CD4-positive, alpha-beta T cell treated with Interleukin-17A for 4 hours (primary cell): ENCODE results near the gene RASEF.

Experiments
- DNase-seq: peaks from one replicate; pipeline ENCODE4 v3.0.0-alpha.2; 2020; ENCODE audit warnings: mixed read lengths

Gene RASEF

DNA sequence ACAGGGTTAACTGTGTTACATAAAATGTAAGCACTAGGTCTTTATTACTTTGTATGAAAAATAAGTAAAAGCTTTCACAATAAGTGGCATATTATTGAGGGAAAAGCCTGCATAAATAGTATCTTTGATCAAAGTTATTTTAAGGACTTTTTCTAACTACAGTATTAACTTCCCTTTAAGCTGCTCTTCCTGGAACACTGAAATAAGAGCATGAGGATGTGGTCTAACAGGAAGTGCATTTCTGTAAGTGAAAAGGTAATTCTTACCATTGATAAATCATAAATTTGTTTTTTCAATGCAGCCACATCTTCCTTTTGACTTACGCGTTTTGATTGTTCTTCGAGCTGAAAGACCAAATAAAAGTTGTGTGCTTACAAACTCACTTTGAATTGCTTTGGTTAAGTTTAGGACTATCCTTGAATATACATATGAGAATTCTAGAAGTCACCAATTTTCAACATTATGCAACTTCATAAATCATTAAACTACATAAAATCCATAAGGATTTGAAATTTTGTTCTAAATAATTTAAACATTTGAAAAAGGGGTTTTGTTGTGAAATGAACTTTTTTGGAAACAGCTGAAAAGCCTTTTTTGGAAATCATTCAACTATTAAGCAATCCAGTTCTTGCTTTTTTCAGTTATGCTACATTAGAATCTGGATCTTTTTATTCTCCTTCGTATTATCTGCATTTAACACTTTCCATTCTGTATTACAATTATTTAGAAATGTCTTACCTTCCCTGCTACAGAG lies 50.6 kb downstream of the RASEF start:
- DNase-seq = no peak

DNA sequence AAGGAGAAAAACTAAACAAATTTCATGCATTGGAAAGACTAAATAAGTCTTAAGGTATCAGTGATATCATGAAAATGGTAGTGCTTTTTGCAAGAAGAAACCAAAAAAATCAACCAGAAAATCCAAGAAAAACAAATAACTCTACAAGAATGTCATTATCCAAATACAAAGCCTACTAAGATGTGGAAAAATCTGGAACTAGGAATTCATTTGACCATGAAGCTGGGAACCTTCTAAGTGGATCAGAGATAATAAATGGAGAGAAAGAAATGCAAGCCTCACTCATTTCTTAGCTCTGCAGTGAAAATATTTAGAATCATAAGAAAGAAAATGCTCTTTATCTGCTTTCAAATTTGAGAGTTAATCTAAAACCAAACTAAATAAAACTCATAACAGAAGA lies 51.3 kb downstream of the RASEF start:
- no peak for DNase-seq

DNA sequence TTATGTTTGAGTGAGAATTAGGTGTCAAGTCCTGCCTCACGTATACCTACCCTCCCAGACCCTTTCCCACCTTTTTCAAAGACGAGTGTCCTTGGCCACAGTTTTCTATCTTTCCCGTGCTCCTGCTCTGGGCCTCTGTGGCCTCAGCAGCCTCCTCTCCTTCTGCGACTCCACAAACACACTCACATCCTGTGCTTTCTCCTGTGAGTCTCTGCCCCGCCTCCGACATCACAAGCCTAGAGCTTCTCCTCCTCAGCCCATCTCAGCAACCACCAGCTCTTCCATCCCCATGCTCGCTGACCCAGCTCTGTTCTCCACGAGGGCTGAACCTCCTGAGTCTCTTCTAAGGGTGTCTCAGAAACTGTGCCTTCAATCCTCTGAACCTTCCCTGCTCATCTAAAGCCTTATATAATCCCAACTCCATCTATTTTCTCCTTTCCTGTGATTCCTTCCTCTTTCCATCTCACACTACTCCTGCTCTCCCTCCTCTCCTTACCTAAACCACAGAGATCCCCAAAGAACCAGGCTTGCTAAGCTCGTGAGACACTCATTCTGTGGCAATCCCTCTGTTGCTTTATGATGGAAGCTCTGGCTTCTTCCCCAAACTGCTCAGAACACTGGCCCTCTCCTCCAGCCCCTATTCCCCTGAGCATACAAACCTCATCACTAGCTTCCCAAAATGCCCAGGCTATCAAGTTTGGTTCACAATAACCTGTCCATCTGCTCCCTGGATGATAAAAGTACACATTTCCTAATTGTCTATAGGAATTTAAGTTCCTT lies 55.2 kb downstream of the RASEF start:
- DNase-seq = no peak

DNA sequence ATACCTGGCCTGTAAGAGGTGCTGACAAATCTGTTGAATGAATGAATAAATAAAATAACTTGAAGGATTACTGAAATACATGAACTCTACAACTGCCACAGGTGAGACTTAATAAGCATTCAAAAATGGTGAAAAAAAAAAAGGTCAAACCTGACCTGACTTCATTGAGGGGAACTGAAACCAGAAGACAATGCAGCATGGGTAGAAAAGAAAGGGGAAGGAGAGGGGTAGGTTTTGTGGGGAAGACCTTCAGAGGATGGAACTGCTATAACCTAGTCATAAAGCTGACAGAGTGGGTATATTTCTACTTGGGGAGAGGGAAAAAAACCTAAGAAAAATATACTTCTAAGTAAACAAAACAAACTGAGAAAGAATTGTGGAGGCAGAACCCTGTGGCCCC lies 56.6 kb downstream of the RASEF start:
- no peak for DNase-seq

DNA sequence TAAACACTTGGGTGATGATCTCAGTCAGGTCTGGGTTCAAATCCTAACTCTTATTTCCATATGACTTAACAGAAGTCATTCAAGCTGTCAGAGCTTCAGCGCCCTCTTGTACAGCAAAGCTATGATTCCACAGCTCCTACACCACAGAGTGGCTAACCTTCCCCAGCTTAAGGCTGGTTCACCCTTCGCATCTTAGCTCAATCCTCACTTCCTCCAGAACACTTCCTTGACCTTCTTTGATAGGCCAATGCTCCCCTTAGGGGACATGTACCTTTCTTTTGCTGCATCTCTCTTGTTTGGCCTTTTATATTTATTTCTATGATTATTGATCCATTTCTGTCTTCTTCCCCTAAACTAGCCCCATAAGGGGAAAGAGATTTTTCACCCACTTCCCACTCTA lies 57.0 kb downstream of the RASEF start:
- DNase-seq = no peak

DNA sequence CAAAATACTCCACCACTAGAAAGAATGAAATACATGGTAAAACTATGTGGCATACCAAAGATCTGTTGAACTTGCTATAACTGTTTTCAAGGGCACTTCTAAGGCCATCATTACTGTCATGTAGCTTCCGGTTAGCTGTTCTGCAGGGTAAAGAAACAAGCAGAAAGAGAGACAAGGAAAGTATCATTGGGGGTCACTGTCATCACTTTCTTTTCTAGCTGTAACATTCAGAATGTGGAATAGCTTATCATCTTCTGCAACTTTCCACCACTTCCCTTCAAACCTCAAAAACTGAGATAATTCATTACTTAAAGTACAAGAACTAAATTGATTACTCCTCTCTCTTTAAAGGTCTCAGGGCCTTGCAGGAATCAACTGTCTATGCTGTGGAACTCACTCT lies 57.6 kb downstream of the RASEF start:
- DNase-seq = no peak

DNA sequence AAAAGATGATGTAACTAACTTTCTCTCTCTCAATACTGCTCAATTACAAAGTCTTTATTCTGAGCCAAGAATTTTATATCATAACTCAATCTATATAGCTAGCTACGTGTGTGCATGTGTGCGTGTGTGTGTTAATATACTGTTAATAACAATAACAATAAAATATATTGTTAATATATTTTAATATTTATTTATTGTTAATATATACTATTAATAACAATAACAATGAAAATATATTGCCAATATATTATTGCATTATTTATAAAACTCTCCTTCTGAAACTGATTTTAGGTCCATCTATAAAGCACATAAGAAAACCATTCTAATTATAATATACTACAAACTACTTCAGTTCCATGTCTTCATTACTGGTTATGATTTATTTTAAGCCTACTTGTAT lies 60.6 kb downstream of the RASEF start:
- no peak for DNase-seq

DNA sequence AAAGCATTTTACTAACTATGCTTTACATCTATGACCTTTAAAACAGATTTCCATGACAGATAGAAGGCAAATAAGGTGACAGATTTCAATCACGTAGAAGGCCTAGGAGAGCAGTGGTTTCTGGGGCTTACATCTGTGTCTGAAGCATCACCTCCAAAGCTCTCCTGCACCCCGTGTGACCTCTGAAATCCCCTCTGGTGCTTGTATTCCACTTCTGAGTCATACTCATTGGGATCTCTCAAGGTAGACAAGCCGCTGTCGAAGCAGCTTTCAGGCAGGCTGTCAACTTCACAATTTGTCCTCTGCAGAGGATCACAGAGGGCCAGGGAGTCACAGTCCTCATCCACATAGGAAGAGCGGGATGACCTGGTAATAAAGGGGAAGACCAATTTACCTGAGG lies 62.2 kb downstream of the RASEF start:
- DNase-seq = no peak

DNA sequence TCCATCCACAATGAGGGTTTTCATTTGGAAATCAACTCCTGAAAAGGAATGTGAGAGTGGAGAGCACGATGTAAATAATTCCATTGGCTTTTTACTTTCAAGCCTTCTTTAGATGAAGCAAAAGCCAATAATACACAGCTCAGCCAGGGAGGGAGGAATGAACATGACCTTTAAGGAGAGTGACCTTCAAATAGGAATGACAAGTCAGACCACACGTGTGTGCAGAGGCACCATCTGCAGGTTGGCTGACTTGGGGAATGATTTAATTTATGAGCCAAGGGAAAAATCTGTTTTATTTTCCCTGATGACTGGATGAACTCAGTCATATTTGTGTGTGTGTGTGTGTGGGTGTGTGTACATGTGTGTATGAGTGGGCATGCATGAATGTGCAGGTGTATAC lies 64.5 kb downstream of the RASEF start:
- DNase-seq = no peak

DNA sequence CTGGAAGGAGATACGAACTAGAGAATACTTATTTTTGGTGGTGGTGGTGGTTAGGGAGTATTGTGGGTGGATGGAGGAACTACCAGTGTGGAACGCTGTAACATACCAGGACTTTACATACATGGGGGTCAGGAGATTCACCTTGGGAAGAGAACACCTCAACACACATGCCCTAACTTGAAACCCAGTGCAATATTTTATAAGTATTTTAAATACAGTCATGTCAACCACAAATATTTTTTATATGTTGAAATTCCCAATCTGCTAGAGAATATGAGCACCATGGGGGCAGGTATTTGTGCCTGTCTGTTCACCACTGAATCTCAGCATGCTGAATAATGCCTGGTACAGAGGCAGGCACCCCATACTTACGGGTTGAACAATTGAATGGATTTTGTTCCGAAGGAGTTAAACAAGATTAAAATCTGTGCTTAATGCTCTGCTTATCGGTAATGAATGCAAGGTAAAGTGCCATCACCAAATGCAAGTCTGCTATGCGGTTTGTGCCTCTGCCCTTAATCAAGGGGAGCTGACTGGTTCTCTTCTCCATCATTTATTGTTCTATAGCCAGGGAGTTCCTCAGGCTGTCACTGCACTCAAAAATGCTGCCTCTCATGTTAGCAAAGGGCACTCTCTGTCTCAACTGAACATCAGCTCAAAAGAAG lies 65.3 kb downstream of the RASEF start:
- DNase-seq = no peak

DNA sequence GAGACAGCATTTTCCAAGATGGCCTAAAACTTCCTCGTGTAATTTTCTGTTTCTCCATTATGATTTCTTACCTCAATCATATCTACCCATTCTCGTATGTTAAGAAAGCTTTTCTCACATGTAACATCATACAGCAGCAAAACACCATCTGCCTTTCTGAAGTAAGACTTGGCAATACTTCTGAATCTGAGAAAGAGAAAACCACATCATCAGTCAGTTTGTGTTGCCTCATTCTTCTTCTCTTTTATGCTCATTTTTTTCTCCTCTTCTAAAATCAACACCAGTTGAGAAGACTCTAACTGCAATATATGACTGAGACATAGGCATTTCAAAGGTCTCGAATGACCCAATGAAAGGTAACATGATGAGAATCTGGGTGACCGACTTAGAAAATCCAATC lies 66.0 kb downstream of the RASEF start:
- no peak for DNase-seq

DNA sequence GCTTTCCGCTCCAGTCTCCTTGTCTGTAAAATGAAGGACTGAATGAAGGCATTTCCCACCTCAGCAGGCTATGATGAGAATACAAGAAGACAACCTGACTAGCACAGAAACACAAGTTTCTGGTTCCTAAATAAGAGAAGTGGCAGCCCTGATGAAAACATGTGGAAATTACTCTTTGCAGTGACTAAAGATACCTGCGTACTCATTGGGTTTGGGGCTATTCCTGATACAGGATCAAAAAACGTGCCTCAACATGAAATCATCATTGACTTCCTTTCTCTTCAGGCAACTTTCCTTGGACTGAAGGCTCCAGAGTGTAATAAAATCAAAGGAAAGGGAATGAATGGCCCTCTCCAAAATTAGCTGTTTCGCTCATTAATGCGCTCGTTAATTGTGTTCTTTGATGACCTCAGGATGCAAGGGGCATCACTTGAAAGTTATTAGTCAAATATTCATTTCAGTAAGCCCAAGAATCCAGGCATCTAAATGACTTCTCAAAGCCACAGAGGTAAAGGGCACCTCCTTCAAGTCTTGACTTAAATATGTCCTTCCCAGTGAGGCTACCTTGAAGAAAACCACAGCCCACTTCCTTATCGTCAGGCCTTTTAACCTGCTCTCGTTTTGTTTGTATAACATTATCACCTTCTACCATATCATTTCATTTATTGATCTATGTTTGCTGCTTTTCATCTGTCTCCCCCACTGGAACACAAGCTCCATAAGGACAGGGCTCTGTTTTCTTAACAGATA lies 68.9 kb downstream of the RASEF start:
- DNase-seq = no peak

DNA sequence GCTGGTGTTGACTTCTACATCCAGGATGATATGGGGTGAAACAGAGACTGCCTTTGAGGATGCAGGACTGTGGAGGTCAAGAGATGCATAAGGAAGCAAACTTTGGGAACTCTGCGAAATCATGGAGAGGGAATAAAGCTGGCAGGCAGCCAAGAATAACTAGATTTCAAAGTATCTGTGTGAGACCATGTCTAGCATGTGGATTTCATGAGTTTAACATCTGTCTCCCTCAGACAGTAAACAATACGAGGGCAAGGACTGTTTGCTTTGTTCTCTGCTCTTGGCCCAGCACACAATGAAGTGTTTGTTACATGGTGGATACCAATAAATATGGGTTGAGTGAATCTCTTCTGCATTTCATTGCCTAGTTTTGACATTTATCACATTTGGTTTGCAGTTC lies 71.3 kb downstream of the RASEF start:
- no peak for DNase-seq

DNA sequence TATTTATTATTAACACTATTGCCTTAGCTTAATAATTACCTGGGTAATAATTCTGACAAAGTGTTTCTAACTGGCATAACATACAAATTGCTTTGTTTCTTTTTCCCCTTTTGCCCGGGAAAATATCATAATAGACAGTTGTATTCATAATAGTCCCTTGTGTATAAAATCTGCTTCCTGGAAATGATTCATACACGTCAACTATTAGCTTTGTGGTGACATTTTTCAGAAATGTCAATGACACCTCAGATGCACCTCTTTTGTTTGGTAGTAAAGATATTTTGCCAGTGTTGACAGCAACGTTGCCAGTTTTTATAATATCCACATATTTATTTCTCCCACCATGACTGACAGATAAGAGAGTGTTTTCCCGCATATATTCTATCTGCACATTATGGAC lies 73.0 kb downstream of the RASEF start:
- DNase-seq = no peak

DNA sequence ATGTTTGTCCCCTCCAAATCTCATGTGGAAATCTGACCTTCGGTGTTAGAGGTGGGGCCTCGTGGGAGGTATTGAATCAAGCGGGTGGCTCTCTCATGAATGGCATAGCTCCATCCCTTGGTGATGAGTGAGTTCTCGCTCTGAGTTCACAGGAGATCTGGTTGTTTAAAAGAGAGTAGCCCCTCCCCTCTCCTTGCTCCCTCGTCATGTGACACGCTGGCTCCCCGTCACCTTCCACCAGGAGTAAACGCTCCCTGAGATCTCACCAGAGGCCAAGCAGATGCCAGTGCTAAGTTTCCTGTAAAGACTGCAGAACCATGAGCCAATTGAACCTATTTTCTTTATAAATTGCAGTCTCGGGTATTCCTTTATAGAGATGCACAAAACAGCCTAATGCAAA lies 74.5 kb downstream of the RASEF start:
- no peak for DNase-seq

DNA sequence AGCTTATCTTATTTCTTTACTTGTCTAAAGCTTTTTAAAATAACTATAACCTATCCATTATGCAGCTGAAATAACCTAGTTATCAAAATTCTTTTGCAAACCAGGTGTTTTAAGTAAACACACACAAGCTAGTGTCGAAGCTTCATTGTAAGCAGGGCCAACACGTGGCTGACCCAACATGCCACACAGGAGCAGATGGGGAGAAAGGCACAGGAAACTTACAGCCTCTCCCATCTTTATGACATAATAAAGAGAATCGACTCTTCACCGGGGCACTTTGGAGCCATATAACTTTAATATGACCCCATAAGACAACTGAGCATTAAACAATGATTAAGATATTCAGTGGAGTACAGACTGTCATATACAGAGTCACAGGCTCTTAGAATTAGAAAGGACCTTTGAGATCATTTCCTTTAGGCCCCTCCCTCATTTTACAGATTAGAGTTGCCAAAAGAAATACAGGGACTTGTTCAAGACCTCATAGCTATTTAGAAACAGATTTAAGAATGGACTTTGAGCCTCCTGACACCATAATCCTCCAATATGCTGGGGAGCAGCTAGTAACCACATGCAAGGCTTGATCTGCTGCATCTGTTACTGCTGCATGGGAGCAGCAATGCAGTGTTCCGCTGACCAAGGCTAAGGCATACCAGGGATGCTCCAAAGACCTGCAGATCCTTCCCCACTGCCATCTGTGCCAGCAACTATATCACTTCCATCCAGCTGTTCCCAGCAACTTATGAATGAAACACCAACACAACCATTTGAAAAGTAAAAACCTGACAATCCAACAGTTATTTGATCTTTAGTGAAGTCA lies 75.4 kb downstream of the RASEF start:
- no peak for DNase-seq

DNA sequence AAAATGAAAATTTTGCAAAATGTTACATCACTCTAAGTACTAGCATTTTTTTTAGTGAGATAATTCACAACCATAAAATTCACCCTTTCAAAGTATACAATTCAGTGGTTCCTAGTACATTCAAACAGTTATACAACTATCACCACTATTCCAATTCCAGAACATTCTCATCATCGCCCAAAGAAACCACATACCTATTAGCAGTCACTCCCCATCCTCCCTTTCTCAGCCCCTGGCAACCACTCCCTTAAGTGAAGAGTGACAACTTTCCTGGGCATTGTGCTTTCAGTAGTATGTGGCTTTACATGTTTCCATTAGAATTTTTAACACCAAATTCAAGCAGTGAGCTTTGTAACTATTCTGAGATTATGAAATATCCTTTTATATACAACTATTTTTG lies 81.4 kb downstream of the RASEF start:
- DNase-seq = no peak

DNA sequence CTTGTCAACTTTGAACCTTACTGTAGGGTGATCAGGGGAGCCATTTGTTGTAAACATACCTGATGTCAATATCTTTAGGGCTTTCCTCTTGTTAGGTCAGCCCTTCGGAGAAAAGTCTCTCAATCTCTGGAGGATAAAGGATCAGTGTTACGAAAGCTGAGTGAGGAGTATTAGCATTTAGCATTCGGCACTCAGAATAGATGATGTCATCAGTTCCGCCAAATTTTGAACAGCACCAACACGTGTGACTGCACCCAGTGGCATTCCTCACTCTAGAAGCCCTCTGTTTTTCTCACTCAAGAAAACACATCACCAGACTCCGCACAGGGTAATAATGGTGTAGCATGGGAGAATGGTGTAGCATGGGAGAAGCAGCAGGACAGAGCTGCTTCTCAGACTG lies 87.8 kb downstream of the RASEF start:
- no peak for DNase-seq

DNA sequence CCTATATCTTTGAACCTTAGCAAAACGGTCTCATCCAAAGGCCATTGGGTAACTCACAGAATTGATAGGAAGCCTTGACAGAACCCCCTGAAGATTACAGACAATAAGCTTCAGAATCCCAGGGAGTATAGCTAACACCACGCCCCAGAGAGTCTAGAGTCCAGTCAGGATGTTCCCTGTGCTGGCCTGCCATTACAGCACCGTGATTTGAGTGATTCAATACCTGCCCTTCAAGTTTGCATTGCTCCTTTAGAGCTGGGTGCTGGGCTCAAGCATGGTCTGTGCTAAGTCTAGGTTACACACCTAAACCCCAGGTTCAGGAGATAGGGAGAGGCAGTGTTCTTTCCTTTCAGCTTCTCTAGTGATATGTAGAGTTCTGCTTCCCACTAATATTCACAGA lies 90.5 kb downstream of the RASEF start:
- DNase-seq = no peak

DNA sequence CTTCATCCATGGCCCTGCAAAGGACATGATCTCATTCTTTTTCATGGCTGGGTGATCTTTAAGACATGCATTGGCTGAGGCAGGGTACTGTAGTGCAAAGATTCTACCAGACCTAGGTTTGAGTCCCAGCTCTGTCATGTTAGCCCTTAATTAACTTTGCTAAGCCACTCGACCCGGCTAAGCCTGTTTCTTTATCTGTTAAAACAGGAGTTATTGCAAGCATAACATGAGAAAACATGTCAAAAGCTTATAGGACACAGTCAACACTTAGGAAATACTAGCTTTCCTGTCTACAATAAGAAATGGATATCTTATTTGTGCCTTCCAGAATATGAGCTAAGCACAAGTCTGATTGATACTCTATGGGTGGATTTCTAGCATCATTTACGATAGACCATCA lies 92.6 kb downstream of the RASEF start:
- no peak for DNase-seq

DNA sequence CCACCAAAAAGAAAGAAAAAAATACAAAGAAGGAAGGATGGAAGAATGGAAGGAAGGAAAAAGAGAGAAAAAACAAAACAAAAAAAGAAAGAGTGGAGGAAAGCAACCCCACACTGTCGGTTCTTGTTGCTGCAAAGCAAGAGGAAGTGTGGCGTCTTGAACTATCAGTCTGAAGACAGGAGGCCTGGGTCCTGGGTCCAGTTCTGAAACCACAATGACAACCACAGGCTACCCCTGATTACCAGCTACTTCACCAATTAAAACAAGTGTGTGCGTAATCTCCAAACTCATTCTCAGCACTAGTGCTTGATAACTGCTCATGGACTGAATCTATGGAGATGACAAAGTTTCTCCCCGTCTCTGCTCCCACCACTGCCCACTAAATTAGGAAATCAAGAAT lies 93.7 kb downstream of the RASEF start:
- no peak for DNase-seq

DNA sequence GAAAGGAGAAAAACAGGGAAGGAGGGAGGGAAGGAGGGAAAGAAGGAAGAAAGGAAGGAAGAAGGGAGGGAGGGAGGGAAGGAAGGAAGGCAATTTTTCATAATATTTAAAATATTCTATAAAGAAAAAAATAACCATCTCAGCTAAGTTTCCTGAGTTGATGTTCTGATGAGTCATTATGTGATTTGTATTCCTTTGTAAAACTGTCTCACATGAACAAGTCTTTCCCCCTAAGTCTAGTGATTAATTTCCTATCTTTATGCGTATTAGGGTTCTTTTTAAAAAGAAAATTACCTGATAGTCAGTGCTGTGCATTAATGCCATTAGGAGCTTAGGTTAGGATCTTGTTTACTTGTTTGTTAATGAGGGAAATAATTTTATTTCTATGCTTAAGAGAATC lies 94.1 kb downstream of the RASEF start:
- DNase-seq = no peak

DNA sequence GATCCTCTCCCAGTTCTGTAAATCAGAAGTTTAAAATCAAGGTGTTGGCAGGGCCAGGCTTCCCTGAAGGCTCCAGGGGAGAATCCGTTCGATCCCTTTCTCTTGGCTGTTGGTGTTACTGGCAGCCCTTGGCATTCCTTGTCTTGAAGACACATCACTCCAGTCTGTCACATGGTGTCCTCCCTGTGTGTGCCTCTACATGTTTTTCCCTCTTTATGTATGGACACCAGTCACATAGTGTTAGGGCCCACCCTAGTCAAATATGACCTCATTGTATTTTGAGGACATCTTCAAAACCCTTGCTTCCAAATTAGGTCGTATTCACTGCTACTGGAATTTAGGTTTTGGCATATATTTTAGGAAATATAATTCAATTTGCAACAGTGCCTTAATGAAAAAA lies 94.6 kb downstream of the RASEF start:
- DNase-seq = no peak
